Dermis microvascular lymphatic vessel endothelial cell (primary cell): ENCODE results near the gene RBL1. TPM values are rescaled to one million over a fixed set of nuclear protein-coding genes. Genes with fewer than 3 reads are reported as not detected.
A peak's percentile ranks its signal among the peaks of the same experiment; 100 is the strongest.
"Not testable (repeated sequence)": the region's sequence is repeated elsewhere in the genome, so short reads cannot be mapped to it uniquely, and the experiment has no call there.

ENCODE experiments used
- DNase-seq, 2 donors: peaks; one replicate each; pipeline versions ENCODE4 v3.0.0 to v3.0.0-alpha.2; 2010; ENCODE audit warnings: low read depth in 2 of 2
- total RNA-seq: library from RNA; depleted of rRNA; stranded (reverse); fragments of >200 nt; gene quantifications from 2 replicates; pipeline ENCODE4 v1.2.1, GENCODE V29; 2014

The RBL1 gene
- total RNA-seq, 1 donor from 2014 or later, result 7.1 TPM

DNA sequence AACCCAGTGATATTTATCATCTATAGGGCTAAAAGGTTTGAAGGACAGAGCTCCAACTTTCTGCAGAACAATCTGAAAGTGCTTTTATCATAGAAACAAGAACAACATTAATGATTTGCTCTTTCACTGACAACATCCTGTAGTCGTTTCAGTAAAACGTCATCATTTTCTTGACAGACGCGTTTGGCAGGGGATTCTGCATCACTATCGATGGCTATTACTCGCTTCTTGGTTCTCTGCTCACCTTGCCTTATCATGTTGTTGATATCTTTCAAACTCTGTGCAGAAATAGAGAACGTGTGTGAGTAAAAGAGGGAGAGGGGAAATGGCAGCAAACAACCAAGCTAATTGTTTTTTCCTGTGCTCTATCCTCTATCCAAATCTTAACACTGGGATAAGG is 97.1 kb downstream of the RBL1 start:
- no peak for DNase-seq

GRCh38 chr20:36997121-36997520 is 98.7 kb downstream of the RBL1 start:
- no peak for DNase-seq

GRCh38 chr20:36994221-36994620 is 101.6 kb downstream of the RBL1 start:
- DNase-seq, result not testable (repeated sequence)

- no peak for DNase-seq
Observed at GRCh38 chr20:36992802-36993334, 102.9 kb downstream of the RBL1 start.

DNA sequence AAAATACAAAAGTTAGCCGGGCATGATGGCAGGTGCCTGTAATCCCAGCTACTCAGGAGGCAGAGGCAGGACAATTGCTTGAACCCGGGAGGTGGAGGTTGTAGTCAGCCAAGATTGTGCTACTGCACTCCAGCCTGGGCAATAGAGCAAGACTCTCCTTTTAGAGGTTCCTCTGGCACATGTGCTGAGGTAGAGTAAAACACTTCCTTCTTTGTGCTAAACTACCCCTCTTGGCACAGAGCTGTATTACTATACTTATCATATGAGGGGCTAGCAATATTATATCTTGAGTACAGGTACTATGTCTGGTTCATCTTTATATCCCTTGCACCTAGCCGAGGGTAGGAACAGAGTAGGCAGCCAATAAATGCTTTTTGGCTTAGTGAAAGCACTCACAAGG is 104.1 kb downstream of the RBL1 start:
- no peak for DNase-seq

GRCh38 chr20:36989797-36990196 is 106.0 kb downstream of the RBL1 start:
- DNase-seq, result no peak

GRCh38 chr20:36988494-36988966 is 107.3 kb downstream of the RBL1 start:
- peak; percentile 80 to 88 for DNase-seq

DNA sequence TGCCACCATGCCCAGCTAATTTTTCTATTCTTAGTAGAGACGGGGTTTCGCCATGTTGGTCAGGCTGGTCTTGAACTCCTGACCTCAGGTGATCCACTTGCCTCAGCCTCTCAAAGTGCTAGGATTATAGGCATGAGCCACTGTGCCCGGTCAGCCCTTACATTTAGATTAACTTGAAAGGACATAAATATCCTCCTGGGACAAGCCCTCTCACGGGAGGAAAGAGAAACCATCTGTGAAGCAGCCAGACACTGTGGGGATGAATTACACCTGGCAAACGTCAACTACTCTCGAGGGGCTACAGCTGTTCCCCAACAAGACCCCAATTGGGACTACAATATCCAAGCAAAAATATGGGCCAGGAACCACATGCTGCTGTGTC is 111.5 kb downstream of the RBL1 start:
- no peak for DNase-seq

DNA sequence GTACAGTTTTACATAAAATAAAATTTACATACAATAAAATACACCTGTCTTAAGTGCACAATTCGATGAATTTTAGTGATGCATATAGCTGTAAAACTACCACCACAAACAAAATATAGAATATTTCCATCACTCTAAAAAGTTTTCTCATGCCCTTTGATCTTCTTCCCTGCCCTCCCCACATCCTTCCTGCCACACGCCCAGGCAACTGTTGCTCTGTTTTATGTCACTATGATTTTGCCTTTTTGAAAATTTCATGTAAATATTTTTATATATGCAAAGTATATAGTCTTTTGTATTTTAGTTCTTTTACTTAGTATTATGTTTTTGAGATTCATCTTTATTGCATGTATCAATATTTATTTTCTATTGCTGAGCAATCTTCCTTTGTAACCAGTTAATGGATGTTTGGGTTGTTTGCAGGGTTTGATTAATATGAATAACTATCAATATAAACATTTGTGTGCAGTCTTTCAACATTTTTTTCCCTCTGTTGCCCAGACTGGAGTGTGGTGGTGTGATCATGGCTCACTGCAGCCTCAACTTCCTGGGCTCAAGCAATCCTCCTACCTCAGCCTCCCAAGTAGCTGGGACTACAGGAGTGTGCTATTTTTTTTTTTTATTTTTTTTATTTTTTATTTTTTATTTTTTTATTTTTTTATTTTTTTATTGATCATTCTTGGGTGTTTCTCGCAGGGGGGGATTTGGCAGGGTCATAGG is 120.5 kb downstream of the RBL1 start:
- DNase-seq, result peak in 1 of 2 donors; percentile 15

- DNase-seq, result no peak
Observed at GRCh38 chr20:36974660-36975059, 121.1 kb downstream of the RBL1 start.

GRCh38 chr20:36971103-36971502 is 124.7 kb downstream of the RBL1 start:
- no peak for DNase-seq

DNA sequence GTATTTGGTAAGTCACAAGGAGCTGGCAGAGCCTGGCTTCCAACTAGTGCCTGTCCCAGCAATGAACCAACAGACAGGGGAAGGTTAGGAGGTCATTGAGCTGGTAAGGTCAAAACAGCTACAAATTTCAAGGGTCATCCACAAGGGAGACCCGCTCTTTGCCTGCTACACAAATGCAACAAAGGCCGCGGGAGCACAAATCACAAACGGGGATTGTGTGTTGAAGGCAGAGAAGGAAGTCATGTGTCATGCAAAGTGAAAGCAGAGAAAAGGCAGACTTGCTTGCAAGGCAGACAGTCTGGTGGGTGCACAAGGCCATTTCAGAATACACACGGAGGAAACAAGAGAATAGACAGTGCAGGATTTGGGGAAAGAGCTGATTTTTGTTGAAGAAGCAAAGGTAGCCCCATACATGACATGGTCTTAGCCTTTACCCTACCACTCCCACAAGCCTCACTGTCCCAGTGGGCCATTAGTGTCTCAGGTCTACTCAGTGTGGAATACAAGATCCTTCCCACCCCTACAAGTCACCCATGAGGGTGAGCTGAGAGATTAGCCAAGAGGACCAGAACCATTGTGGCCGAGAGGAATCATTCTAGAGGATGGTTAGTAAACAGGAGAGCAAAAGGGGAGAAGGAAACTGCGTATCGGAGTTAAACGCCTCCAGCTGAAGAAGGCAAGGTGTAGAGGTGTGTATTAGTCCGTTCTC is 126.2 kb downstream of the RBL1 start:
- no peak for DNase-seq

GRCh38 chr20:36969051-36969450 is 126.7 kb downstream of the RBL1 start:
- no peak for DNase-seq

GRCh38 chr20:36967636-36968035 is 128.2 kb downstream of the RBL1 start:
- no peak for DNase-seq

DNA sequence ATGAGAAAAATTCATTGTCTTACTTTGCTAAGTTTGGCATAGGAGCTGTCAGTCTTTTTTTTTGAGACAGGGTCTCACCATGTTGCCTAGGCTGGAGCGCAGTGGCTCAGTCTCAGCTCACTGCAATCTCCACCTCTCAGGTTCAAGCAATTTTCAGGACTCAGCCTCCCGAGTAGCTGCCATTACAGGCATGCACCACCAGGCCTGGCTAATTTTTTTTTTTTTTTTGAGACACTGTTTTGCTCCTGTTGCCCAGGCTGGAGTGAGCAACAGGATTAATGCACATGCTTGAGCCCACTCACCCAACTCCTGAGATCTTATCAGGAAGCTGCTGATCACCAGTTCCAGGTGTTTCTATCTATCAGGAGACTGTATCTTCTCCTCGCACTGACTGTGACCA is 128.8 kb downstream of the RBL1 start:
- not testable (repeated sequence) for DNase-seq

DNA sequence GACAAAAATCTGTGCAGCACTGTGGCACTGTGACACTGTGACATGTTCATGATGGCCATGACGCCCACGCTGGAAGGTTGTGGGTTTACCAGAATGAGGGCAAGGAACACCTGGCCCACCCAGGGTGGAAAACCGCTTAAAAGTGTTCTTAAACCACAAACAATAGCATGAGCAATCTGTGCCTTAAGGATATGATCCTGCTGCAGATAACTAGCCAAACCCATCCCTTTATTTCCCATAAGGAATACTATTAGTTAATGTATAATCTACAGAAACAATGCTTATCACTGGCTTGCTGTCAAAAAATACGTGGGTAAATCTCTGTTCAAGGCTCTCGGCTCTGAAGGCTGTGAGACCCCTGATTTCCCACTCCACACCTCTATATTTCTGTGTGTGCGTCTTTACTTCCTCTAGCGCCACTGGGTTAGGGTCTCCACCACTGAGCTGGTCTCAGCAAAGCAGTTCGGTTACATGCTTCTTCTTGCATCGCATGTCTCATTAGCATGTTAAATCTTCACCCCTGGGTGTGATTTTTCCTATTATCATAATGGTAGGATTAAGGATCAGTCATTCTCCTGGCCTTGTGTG is 133.3 kb downstream of the RBL1 start:
- DNase-seq, result not testable (repeated sequence)

- DNase-seq, result no peak
Observed at GRCh38 chr20:36959242-36959641, 136.6 kb downstream of the RBL1 start.

DNA sequence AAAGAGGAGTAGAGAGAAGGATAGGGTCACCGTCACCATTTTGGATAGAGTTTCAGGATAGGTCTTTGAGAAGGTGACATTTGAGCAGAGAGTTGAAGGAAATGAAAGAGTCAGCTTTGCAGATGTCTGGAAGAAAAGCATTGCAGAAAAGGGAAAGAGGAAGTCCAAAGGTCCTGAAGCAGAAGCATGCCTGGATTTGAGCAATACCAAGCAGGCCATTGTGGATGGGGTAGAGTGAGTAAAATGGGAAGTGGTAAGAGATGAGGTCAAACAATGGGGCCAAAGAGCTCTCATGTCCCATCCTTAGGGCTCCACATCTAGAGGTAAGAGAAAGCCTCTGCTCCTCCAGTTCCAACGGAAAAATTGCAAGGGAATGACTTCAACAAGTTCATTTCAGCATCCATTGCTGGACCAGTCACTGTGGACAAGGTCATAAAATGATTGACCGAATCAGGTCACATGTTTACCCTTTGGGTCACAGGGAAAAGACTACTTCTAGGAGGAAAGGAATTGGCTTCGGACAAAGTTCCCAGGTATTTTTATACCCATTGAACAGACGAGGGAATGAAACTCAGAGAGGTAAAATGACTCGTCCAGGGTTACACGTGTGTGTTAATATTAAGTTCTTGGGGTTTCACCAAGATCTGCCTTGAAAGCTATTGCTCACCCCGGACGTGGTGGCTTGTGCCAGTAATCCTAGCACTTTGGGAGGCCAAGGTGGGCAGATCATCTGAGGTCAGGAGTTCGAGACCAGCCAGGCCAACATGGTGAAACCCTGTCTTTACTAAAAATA is 137.7 kb downstream of the RBL1 start:
- no peak for DNase-seq

DNA sequence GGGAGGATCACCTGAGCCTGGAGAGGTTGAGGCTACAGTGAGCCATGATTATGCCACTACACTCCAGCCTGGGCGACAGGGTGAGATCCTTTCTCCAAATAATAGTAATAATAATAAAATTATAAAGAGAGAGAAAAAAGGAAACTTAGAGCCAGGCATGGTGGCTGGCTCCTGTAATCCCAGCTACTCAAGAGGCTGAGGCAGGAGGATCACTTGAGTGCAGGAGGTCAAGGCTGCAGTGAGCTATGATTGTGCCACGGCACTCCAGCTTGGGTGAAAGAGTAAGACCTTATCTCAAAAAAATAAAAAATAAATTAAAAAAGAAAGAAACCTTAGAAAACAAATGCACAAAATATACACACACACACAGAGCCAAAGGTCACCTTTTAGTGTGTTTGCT is 139.1 kb downstream of the RBL1 start:
- no peak for DNase-seq

DNA sequence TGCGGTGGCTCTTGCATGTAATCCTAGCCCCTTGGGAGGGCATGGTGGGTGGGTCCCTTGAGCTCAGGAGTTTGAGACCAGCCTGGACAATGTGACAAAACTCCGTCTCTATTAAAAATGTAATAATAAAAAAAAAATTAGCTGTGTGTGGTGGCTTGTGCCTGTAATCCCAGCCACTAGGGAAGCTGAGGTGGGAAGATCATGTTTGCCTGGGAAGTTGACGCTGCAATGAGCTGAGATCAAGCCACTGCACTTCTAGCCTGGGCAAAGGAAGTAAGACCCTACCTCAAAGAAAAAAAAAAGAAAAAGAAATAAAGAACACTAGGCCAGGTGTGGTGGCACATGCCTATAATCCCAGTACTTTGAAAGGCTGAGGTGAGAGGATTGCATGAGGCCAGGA is 139.8 kb downstream of the RBL1 start:
- DNase-seq, result no peak

DNA sequence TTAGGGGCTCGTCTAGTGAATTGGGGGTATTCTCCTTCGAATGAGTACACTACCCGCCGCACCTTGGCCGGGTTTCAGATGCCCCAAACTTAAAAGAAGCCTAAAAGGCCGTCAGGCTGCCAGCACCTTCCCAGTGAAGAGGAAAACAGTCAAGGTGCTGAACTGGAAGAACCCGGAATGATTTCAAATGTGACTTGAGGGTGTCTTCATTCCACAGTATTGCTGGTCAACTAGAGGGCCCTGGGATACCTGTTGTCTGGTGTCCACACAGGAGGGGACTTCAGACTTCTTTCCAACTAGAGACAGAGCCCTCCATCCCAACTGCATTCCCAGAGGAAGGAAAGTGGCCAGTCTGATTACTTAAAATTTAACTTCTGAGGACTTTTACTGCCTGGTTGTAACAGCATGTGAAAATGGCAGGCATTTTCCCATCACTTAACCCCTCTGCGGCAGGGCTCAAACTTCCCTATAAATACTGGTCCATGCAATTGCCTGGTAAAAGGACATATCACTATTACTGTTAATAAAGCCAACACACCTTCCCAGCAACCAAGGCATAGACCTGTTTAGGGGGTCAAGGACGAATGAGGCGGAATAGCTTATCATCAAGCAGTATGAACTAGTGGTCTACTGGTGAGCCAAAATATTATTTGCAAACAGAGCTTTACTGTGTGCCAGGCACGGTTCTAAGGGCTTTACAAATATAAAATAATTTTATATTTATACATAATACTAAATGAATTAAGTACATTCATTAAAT is 143.6 kb downstream of the RBL1 start:
- DNase-seq, result no peak
